ENCODE results near the gene ATP1A2. TPM values are rescaled to one million over a fixed set of nuclear protein-coding genes. Genes with fewer than 3 reads are reported as not detected.

The ATP1A2 gene
- total and polyA plus RNA-seq, 10 of the 15 experiments (the other 5 are each of a cell fraction or from before 2014, with no cell fraction given) = 0.15 TPM; not detected in 9

DNA sequence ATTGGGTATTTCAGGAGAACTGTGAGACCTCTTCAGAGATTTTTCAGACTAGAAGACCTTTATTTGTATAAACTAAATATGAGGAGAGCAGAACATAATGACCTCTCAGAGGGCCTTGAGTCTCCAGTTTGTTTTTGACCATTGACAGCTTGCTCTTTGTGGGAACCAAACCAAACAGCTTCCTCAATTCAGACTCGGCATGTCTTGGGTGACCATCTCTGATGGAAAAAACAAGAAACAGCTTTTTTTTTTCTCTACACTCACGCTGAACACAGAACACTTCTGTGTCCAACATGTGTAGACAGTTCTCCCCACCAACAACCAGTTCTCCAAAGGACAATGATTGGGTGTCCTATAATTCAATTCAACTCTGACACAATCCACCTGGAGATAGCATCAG is 47.4 kb downstream of the ATP1A2 start:
- Histone ChIP-seq H3K79me2 (ENCODE audit: control insufficient read depth, insufficient read depth, low read length) (no peaks in the 10 kb centered on the region), H3K36me3 (ENCODE audit: control insufficient read depth in 2 of 2, insufficient read depth in 2 of 2, low read length in 1 of 2) (no peaks in the 10 kb centered on the region), H3K9ac (ENCODE audit: control insufficient read depth, insufficient read depth, low read length) (no peak overlapping the region), H3K27me3 (replicated peaks in 1 of 2; ENCODE audit: control insufficient read depth in 2 of 2, insufficient read depth in 2 of 2, low read length in 1 of 2) (no peaks in the 10 kb centered on the region; a peak in 1 of 4 replicates), H3K4me1 (ENCODE audit: control insufficient read depth, insufficient read depth, low read length) (peaks cover 17% of the 10 kb centered on the region), H4K20me1 (ENCODE audit: control insufficient read depth, insufficient read depth) (no peaks in the 10 kb centered on the region), H3K27ac (ENCODE audit: control insufficient read depth, insufficient read depth) (no peak overlapping the region), H3K9me3 (replicated peaks; ENCODE audit: control insufficient read depth, insufficient read depth, low read length) (no peaks in the 10 kb centered on the region), H3K4me2 (ENCODE audit: control insufficient read depth, insufficient read depth) (no peak overlapping the region), H2AFZ (ENCODE audit: control insufficient read depth, low read depth, low read length) (no peak overlapping the region), H3K4me3 (no peak overlapping the region)
- no peak for ATAC-seq
- FAIRE-seq = no peak
- in situ Hi-C loops (cut with MboI) (no loop called here), intact Hi-C loops (cut with micrococcal nuclease; ENCODE audit: unreplicated experiment) (no loop called here)
- RAD21 ChIA-PET (ENCODE audit: unreplicated experiment) = interaction anchor here (1.1 to 1.7 kb wide), 3 partner anchors 15 to 213 kb away, joined by 4 read pairs; no protein-coding TSS in a partner anchor
- POLR2A ChIA-PET = no interaction called here
- CTCF ChIA-PET = interaction anchor here (0.6 to 4.0 kb wide), 8 partner anchors 21 to 216 kb away, joined by 3 to 26 read pairs (median 6); partner anchors contain the start of gene CASQ1
- SMC1A ChIA-PET (ENCODE audit: uncharacterized antibody, unreplicated experiment) = interaction anchor here (0.6 to 1.7 kb wide), 6 partner anchors 89 to 214 kb away, joined by 3 to 13 read pairs (median 4); partner anchors contain the start of gene PEX19
- TF ChIP-seq LARP7 (IDR thresholded peaks at IDR 0.05) (no peak), TCF3 (IDR thresholded peaks at IDR 0.05; ENCODE audit: borderline replicate concordance, insufficient read depth, low read depth, low read length) (no peak), CBX3 (IDR thresholded peaks at IDR 0.05; ENCODE audit: borderline replicate concordance, low read depth) (no peak), ATF7 (IDR thresholded peaks at IDR 0.05; ENCODE audit: low read depth) (no peak), NFIC (IDR thresholded peaks at IDR 0.05; ENCODE audit: low read depth, low read length) (no peak), RFX5 (IDR thresholded peaks at IDR 0.05; ENCODE audit: low read depth, low read length) (no peak), STAT1 (conservative IDR thresholded peaks at IDR 0.05) (no peak), IKZF2 (IDR thresholded peaks at IDR 0.05) (no peak), WRNIP1 (IDR thresholded peaks at IDR 0.05; ENCODE audit: borderline replicate concordance, low read depth, low read length) (no peak), HSF1 (IDR thresholded peaks at IDR 0.05; ENCODE audit: low read depth, low read length) (no peak), GATAD2B (conservative IDR thresholded peaks at IDR 0.05; ENCODE audit: low read depth) (no peak), ZBED1 (IDR thresholded peaks at IDR 0.05; ENCODE audit: borderline replicate concordance) (no peak)
- 85% methylated on average over 2 of the region's 2 CpGs for WGBS (ENCODE audit: insufficient coverage, insufficient replicate concordance, low lambda C conversion rate, missing lambda C conversion rate)
- BruUV-seq (replicated peaks) = no TSS peak
- no peak for DNase-seq (ENCODE audit: low read depth, low spot score)
